ENCODE measurements around the gene MYOT. TPM values are rescaled to one million over a fixed set of nuclear protein-coding genes. Genes with fewer than 3 reads are reported as not detected.

Gene MYOT
- total RNA-seq, 2 donors from 2014 or later: 0.35 to 3.2 TPM

DNA sequence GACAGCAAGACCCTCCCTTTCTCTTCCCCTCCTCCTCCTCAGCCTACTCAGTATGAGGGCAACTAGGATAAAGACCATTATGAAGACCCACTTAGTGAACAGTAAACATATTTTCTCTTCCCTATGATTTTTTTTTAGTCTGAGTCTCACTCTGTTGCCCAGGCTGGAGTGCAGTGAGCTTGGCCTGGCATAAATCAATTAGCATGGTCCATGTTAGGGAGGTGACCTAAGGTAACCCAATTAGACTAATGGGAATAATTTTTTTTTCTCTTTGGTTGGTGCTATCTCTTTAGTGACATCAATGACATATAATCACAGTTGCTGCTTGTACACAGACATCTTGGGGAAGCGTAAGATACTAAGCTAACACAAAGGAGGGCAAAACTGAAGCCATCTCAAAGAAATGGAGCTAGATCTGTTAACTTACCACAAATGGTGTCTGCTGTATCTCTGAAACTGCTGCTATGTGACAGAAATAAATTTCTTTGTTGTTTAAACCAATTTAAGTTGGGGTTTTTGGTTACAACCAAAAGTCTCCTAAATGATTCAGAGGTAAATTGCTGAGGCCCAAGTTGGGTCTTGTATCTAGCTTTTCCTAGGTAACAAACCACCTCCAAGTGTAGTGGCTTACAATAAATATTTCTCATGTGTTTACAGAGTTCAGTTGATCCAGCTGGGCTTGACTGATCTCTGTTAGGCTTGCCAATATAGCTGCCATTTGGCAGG lies 34.9 kb downstream of the MYOT start:
- TF ChIP-seq, protein P1, sequence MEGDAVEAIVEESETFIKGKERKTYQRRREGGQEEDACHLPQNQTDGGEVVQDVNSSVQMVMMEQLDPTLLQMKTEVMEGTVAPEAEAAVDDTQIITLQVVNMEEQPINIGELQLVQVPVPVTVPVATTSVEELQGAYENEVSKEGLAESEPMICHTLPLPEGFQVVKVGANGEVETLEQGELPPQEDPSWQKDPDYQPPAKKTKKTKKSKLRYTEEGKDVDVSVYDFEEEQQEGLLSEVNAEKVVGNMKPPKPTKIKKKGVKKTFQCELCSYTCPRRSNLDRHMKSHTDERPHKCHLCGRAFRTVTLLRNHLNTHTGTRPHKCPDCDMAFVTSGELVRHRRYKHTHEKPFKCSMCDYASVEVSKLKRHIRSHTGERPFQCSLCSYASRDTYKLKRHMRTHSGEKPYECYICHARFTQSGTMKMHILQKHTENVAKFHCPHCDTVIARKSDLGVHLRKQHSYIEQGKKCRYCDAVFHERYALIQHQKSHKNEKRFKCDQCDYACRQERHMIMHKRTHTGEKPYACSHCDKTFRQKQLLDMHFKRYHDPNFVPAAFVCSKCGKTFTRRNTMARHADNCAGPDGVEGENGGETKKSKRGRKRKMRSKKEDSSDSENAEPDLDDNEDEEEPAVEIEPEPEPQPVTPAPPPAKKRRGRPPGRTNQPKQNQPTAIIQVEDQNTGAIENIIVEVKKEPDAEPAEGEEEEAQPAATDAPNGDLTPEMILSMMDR (IDR thresholded peaks at IDR 0.05): no peak
- intact Hi-C loops (cut with DNase I): no loop called here
- H3K4me3 ChIP-seq: no peak overlapping the region
- H3K36me3 ChIP-seq: no peaks in the 10 kb centered on the region
- no peaks in the 10 kb centered on the region for H3K4me1 ChIP-seq
- H3K9ac ChIP-seq (ENCODE audit: low read depth in 2 of 2, low read length in 2 of 2): no peak overlapping the region
- H3K27me3 ChIP-seq: no peaks in the 10 kb centered on the region
- no peak overlapping the region for H3K27ac ChIP-seq
- H3K9me3 ChIP-seq: no peaks in the 10 kb centered on the region
- DNase-seq: no peak

DNA sequence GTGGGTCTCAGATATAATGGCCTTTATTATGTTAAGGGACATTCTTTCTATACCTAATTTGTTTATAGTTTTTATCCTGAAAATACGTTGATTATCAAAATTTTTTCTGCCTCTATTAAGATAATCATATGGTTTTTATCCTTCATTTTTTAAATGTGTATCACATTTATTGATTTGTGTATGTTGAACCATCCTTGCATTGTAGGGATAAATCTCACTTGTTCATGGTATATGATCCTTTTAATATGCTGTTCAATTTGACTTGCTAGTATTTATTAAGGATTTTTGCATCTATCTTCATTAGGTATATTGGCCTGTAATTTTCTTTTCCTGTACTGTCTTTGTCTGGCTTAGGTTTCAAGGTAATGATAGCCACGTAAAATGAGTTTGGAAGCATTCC lies 47.1 kb downstream of the MYOT start:
- H3K36me3 ChIP-seq: no peaks in the 10 kb centered on the region
- H3K27me3 ChIP-seq: no peaks in the 10 kb centered on the region
- H3K4me1 ChIP-seq: no peaks in the 10 kb centered on the region
- intact Hi-C loops (cut with DNase I): no loop called here
- no peak overlapping the region for H3K27ac ChIP-seq
- H3K4me3 ChIP-seq: no peak overlapping the region
- no peak for DNase-seq
- TF ChIP-seq, protein P1 (IDR thresholded peaks at IDR 0.05): no peak
- no peak overlapping the region for H3K9ac ChIP-seq (ENCODE audit: low read depth in 2 of 2, low read length in 2 of 2)
- no peaks in the 10 kb centered on the region for H3K9me3 ChIP-seq

DNA sequence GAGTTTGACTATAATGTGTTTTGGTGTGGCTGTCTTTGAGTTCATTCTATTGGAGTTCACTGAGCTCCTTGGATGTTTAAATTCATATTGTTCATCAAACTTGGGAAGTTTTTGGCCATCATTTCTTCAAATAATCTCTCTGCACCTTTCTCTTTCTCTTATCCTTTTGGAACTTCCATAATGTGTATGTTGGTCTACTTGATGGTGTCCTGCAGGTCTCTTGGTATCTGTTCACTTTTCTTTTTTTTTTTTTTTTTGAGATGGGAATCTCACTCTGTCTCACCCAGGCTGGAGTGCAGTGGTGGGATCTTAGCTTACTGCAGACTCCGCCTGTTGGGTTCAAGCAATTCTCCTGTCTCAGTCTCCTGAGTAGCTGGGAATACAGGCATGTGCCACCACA lies 49.3 kb downstream of the MYOT start:
- H3K9ac ChIP-seq (ENCODE audit: low read depth in 2 of 2, low read length in 2 of 2): no peak overlapping the region
- H3K27ac ChIP-seq: no peak overlapping the region
- no peak for DNase-seq
- intact Hi-C loops (cut with DNase I): no loop called here
- no peak overlapping the region for H3K4me3 ChIP-seq
- TF ChIP-seq, protein P1 (IDR thresholded peaks at IDR 0.05): no peak
- no peaks in the 10 kb centered on the region for H3K4me1 ChIP-seq
- no peaks in the 10 kb centered on the region for H3K27me3 ChIP-seq
- no peaks in the 10 kb centered on the region for H3K36me3 ChIP-seq
- no peaks in the 10 kb centered on the region for H3K9me3 ChIP-seq

DNA sequence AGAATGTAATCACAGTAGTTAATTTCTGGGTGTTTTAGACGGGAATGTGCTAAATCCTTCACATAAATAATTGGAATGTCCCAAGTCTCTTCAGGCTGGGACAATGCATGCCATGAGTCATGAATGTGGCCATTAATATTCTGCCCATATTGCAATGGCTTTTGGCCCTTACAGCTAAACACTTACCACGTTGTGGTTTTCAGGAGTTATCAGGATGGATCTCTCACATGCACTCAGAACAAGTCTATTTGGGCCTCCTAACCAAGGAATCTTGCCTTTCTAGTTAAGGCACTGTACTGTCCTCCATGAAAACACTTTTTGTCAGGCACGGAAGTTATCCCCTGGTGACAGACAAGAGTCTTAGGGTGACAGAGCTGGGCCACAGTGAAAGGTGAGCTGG lies 54.3 kb downstream of the MYOT start:
- no peaks in the 10 kb centered on the region for H3K4me1 ChIP-seq
- H3K9me3 ChIP-seq: no peaks in the 10 kb centered on the region
- H3K36me3 ChIP-seq: no peaks in the 10 kb centered on the region
- H3K9ac ChIP-seq (ENCODE audit: low read depth in 2 of 2, low read length in 2 of 2): no peak overlapping the region
- DNase-seq: no peak
- no peaks in the 10 kb centered on the region for H3K27me3 ChIP-seq
- intact Hi-C loops (cut with DNase I): no loop called here
- TF ChIP-seq, protein P1 (IDR thresholded peaks at IDR 0.05): no peak
- no peak overlapping the region for H3K27ac ChIP-seq
- no peak overlapping the region for H3K4me3 ChIP-seq

DNA sequence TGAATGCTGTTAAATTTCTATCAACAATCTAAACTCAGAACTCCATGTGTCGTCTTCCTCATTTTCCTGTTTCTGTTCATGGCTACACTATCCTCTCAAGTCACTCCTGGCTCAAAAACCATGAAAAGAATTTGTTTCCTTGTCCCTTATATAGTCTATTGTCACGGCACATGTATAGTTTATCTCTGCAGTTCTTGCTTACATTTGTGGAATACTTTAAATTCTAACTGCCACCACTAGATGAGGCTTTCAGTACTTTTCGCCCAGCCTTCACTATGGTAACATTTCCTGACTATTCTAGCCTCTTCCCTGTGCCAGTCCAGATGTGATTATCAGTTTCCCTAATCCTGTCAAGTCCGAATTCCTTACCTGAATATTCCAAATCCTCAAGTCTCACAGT lies 56.2 kb downstream of the MYOT start:
- Histone ChIP-seq H3K4me3 (no peak overlapping the region), H3K27ac (no peak overlapping the region), H3K36me3 (no peaks in the 10 kb centered on the region), H3K4me1 (no peaks in the 10 kb centered on the region), H3K9ac (ENCODE audit: low read depth in 2 of 2, low read length in 2 of 2) (no peak overlapping the region), H3K9me3 (no peaks in the 10 kb centered on the region), H3K27me3 (no peaks in the 10 kb centered on the region)
- TF ChIP-seq, protein P1 (IDR thresholded peaks at IDR 0.05): no peak
- intact Hi-C loops (cut with DNase I): no loop called here
- DNase-seq: no peak
